ENCODE measurements around the gene CTU2. TPM values are rescaled to one million over a fixed set of nuclear protein-coding genes. Genes with fewer than 3 reads are reported as not detected.

The CTU2 gene
- total and polyA plus RNA-seq, 2 donors (not counting 1 experiment from before 2014, with no cell fraction given) = 18.4 to 23.7 TPM

DNA sequence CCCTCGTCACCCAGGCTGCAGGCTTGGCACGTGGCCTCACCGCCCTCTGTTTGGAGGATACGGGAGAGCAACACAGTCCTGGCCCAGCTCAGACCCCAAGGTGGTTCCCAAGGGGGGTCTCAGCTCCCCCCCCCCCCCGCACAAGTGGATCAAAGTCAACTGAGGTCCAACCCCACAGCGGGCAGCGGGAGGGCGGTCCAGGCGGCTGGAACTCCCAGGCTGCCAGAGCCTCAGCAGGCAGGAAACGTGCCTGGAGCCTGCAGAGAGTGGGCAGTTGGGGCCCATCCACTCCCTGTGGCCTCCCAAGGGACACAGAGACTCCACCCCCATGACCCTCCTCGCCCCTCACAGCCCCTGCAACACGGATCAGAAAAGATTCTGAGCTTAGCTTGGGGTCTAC, 42.1 kb downstream of the CTU2 start:
- no peak overlapping the region for H3K9ac ChIP-seq (ENCODE audit: low read length)
- TF ChIP-seq EZH2 (IDR thresholded peaks at IDR 0.05; ENCODE audit: borderline replicate concordance, insufficient read depth, low read depth, low read length, poor library complexity, severe bottlenecking) (no peak), CTCF (IDR thresholded peaks at IDR 0.05) (no peak)
- no peak overlapping the region for H3K4me2 ChIP-seq (replicated peaks; ENCODE audit: low read depth, low read length, poor library complexity, severe bottlenecking)
- ChIA-PET CTCF (interaction anchor here (5.6 to 13.1 kb wide), 2 partner anchors 12 to 35 kb away, joined by 41 to 138 read pairs; partner anchors contain the start of gene PIEZO1), POLR2A (interaction anchor here (0.6 to 0.7 kb wide), 2 partner anchors 32 to 44 kb away, joined by 3 to 10 read pairs; no protein-coding TSS in a partner anchor)
- intact Hi-C loops (cut with micrococcal nuclease) = no loop called here
- peaks cover 33% of the 10 kb centered on the region for H4K20me1 ChIP-seq (ENCODE audit: control insufficient read depth, insufficient read depth, low read length, poor library complexity, severe bottlenecking)
- H3K27me3 ChIP-seq (replicated peaks in 1 of 4; ENCODE audit: control extremely low read depth in 1 of 4, control insufficient read depth in 3 of 4, insufficient read depth in 4 of 4, low read length in 3 of 4) = no peaks in the 10 kb centered on the region
- ATAC-seq (ENCODE audit: low read depth) (no peak), DNase-seq (no peak)
- no peak overlapping the region for H3K4me3 ChIP-seq (ENCODE audit: control extremely low read depth in 1 of 5, extremely low read depth in 1 of 5, insufficient read depth in 1 of 5, low read depth in 2 of 5, low read length in 4 of 5)
- H3K4me1 ChIP-seq (ENCODE audit: control insufficient read depth in 2 of 2, insufficient read depth in 2 of 2, low read length in 2 of 2) = peaks cover 41 to 56% of the 10 kb centered on the region in 2 donors
- H3K79me2 ChIP-seq (ENCODE audit: control insufficient read depth, insufficient read depth, low read length) = peaks cover 33% of the 10 kb centered on the region
- H3K4me3 Mint-ChIP-seq = no peak overlapping the region
- H3K9me3 Mint-ChIP-seq (ENCODE audit: insufficient read depth) = no peaks in the 10 kb centered on the region
- peaks cover 51% of the 10 kb centered on the region for H3K4me1 Mint-ChIP-seq
- no peaks in the 10 kb centered on the region for H3K27me3 Mint-ChIP-seq
- peaks cover 0 to 2% of the 10 kb centered on the region in 2 experiments for H3K36me3 ChIP-seq (replicated peaks in 1 of 2; ENCODE audit: control extremely low read depth in 1 of 2, control insufficient read depth in 1 of 2, extremely low read depth in 1 of 2, insufficient read depth in 2 of 2, low read length in 1 of 2)
- H3K27ac Mint-ChIP-seq = no peak overlapping the region
- no peak overlapping the region for H2AFZ ChIP-seq (ENCODE audit: insufficient read depth, low read depth, low read length, poor library complexity, severe bottlenecking)
- 88% methylated on average over 10 of the region's 12 CpGs for WGBS (ENCODE audit: insufficient coverage)
- H3K27ac ChIP-seq (ENCODE audit: low read length in 2 of 2) = no peak overlapping the region
- H3K9me3 ChIP-seq (ENCODE audit: control extremely low read depth in 1 of 3, control insufficient read depth in 2 of 3, insufficient read depth in 1 of 3, low read length in 2 of 3) = peaks cover 0 to 5% (median 0%) of the 10 kb centered on the region in 3 donors

DNA sequence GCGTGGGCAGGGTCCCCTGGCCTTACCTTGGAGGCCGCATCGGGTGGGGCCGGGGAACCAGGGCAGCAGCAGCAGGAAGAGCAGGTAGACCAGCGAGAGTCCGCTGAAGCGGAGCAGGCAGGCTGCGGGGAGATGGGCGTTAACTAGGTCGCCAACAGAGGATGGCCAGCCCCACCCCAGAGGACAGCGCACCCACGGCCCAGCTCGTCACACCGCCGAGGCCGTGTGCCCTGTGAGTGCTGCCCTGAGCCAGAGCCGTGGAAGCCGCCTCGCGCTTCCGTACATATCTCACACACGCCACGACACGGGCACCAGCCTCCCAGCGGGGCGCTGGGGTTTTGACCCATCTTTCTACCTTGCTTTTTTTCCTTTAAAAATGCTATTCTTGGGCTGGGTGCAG, 43.1 kb downstream of the CTU2 start:
- Histone ChIP-seq H2AFZ (ENCODE audit: insufficient read depth, low read depth, low read length, poor library complexity, severe bottlenecking) (no peak overlapping the region), H3K27ac (ENCODE audit: low read length in 2 of 2) (no peak overlapping the region), H3K4me1 (ENCODE audit: control insufficient read depth in 2 of 2, insufficient read depth in 2 of 2, low read length in 2 of 2) (peaks cover 31 to 49% of the 10 kb centered on the region in 2 donors), H4K20me1 (ENCODE audit: control insufficient read depth, insufficient read depth, low read length, poor library complexity, severe bottlenecking) (peaks cover 34% of the 10 kb centered on the region), H3K4me3 (ENCODE audit: control extremely low read depth in 1 of 5, extremely low read depth in 1 of 5, insufficient read depth in 1 of 5, low read depth in 2 of 5, low read length in 4 of 5) (no peak overlapping the region), H3K36me3 (replicated peaks in 1 of 2; ENCODE audit: control extremely low read depth in 1 of 2, control insufficient read depth in 1 of 2, extremely low read depth in 1 of 2, insufficient read depth in 2 of 2, low read length in 1 of 2) (peaks cover 0 to 2% of the 10 kb centered on the region in 2 experiments), H3K4me2 (replicated peaks; ENCODE audit: low read depth, low read length, poor library complexity, severe bottlenecking) (no peak overlapping the region), H3K27me3 (replicated peaks in 1 of 4; ENCODE audit: control extremely low read depth in 1 of 4, control insufficient read depth in 3 of 4, insufficient read depth in 4 of 4, low read length in 3 of 4) (no peaks in the 10 kb centered on the region), H3K9me3 (ENCODE audit: control extremely low read depth in 1 of 3, control insufficient read depth in 2 of 3, insufficient read depth in 1 of 3, low read length in 2 of 3) (peaks cover 0 to 5% (median 0%) of the 10 kb centered on the region in 3 donors), H3K9ac (ENCODE audit: low read length) (no peak overlapping the region), H3K79me2 (ENCODE audit: control insufficient read depth, insufficient read depth, low read length) (peaks cover 33% of the 10 kb centered on the region)
- POLR2A ChIA-PET = no interaction called here
- H3K9me3 Mint-ChIP-seq (ENCODE audit: insufficient read depth) = no peaks in the 10 kb centered on the region
- H3K27ac Mint-ChIP-seq = no peak overlapping the region
- no peak for DNase-seq
- peaks cover 45% of the 10 kb centered on the region for H3K4me1 Mint-ChIP-seq
- CTCF ChIA-PET = interaction anchor here (5.6 to 13.1 kb wide), 2 partner anchors 13 to 34 kb away, joined by 41 to 138 read pairs; partner anchors contain the start of gene PIEZO1
- no peaks in the 10 kb centered on the region for H3K27me3 Mint-ChIP-seq
- ATAC-seq (ENCODE audit: low read depth) = no peak
- TF ChIP-seq CTCF (IDR thresholded peaks at IDR 0.05) = no peak
- intact Hi-C loops (cut with micrococcal nuclease) = no loop called here
- no peak overlapping the region for H3K4me3 Mint-ChIP-seq
- 93% methylated on average over 24 of the region's 26 CpGs for WGBS (ENCODE audit: insufficient coverage)
